HG03095 (cell line): Measurements from ENCODE around the gene PKDCC.
A peak's percentile ranks its signal among the peaks of the same experiment; 100 is the strongest.

Experiments
- ATAC-seq: cut with Tn5 transposase; IDR thresholded peaks from one replicate; pipeline ENCODE4 v1.9.1; 2021; ENCODE audit warnings: moderate library complexity; ENCODE audit not compliant: unreplicated experiment

The PKDCC gene

GRCh38 chr2:42104621-42105020, 56.8 kb downstream of the PKDCC start:
- no peak for ATAC-seq

- ATAC-seq: peak; percentile 46
These were observed 57.8 kb downstream of the PKDCC start for GRCh38 chr2:42105330-42106256.

- no peak for ATAC-seq
These were observed 58.5 kb downstream of the PKDCC start for GRCh38 chr2:42106257-42106816.

- ATAC-seq: no peak
These were observed 59.6 kb downstream of the PKDCC start for GRCh38 chr2:42107249-42108042.
